HUES64 (cell line): Measurements from ENCODE around the gene COL4A4.

Experiments
- H3K27ac ChIP-seq: 2 replicates; pipeline ENCODE4 v1.7.0; 2013; ENCODE audit warnings: low read depth, low read length, inconsistent platforms
- H3K27me3 ChIP-seq: 2 replicates; pipeline ENCODE4 v1.6.1; 2013; ENCODE audit warnings: mild to moderate bottlenecking, low read length; ENCODE audit not compliant: insufficient read depth
- H3K36me3 ChIP-seq: 2 replicates; pipeline ENCODE4 v1.6.1; 2013; ENCODE audit warnings: mild to moderate bottlenecking, low read length; ENCODE audit not compliant: insufficient read depth
- H3K4me1 ChIP-seq: 2 replicates; pipeline ENCODE4 v1.6.1; 2013; ENCODE audit warnings: mild to moderate bottlenecking, low read length, moderate library complexity; ENCODE audit not compliant: insufficient read depth
- H3K4me3 ChIP-seq: 2 replicates; pipeline ENCODE4 v1.5.1; 2013; ENCODE audit warnings: mild to moderate bottlenecking, low read length, moderate library complexity
- H3K9ac ChIP-seq: 2 replicates; pipeline ENCODE4 v1.6.1; 2013; ENCODE audit warnings: mild to moderate bottlenecking, low read depth, low read length
- H3K9me3 ChIP-seq: 2 replicates; pipeline ENCODE4 v1.6.1; 2013; ENCODE audit warnings: low read depth, low read length; ENCODE audit not compliant: insufficient read depth
- WGBS: fragments of 150-250, 120-280 bp; methylation state at CpG from one replicate; pipeline ENCODE4 v1.1.7; 2013; ENCODE audit warnings: missing lambda C conversion rate; 5-methylcytosine and 5-hydroxymethylcytosine counted together

Gene COL4A4

DNA sequence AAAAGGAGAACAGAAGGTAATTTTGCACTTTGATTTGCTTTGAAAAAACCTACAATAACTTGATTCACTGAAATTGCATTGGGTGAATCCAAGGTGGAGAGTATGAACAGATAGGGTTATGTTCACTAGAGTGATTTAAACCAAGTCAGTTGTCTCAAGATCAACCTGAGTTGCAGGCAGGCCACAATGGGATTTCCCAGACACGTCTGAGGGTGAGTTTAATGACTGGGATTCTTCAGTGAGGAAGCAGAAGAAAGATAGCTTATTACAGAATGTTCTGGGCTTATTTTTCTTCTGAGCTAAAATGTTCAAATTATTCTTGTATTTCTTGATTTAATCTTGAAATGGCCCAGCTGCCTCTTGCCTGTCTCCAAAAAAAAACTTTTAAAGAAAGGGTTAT is 20.1 kb downstream of the COL4A4 start:
- H3K4me1 ChIP-seq: no peaks in the 10 kb centered on the region
- H3K27ac ChIP-seq: no peak overlapping the region
- peaks cover 5% of the 10 kb centered on the region; the same call in 1 of the 2 replicates for H3K9me3 ChIP-seq
- 74% methylated on average over 1 of the region's 1 CpG for WGBS
- no peak overlapping the region for H3K4me3 ChIP-seq
- H3K36me3 ChIP-seq: no peaks in the 10 kb centered on the region
- no peak overlapping the region for H3K9ac ChIP-seq
- H3K27me3 ChIP-seq: no peaks in the 10 kb centered on the region

DNA sequence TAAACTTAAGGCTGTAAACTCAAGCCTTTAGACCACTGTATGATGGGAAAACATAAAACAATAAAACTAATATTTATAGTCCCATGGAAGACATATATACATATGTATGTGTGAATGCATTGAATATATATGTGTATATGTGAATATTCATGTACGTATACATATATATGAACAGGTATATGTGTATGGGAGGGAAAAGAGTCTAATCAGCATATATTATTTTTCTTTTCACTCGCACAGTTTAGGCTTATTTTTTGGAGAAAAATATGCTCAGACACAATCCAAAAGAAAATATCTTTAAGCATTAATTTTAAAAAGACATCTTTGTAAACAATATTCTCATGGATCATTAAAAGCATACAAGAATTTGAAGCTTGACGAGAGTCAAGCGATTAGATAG is 22.7 kb downstream of the COL4A4 start:
- H3K27ac ChIP-seq: no peak overlapping the region
- 92% methylated on average over 2 of the region's 4 CpGs for WGBS

DNA sequence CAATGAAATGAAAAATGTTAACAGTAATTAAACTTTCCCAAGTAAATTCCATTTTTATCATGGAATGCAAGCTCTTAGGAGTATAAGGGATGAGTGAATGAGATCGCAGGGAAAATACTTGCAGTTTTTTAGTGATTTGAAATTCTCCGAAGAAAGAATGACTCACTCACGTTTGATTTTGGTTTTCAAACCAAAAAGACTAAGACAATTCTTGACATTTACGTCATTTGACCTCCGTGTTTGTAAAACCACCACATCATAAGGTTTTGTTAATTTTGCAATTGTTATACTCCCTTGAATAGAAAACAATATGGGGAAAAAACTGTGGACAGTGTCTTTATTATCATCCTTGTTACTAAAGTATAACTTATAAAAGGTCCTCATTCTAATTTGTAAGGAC is 29.4 kb downstream of the COL4A4 start:
- Histone ChIP-seq H3K9me3 (no peaks in the 10 kb centered on the region), H3K4me3 (no peak overlapping the region), H3K27ac (no peak overlapping the region), H3K4me1 (no peaks in the 10 kb centered on the region), H3K9ac (no peak overlapping the region), H3K36me3 (no peaks in the 10 kb centered on the region), H3K27me3 (no peaks in the 10 kb centered on the region)
- 95% methylated on average over 5 of the region's 5 CpGs for WGBS

More for the DNA sequence above, 22.7 kb downstream of the COL4A4 start:
- Histone ChIP-seq H3K9ac (no peak overlapping the region), H3K9me3 (no peaks in the 10 kb centered on the region), H3K27me3 (no peaks in the 10 kb centered on the region), H3K4me1 (no peaks in the 10 kb centered on the region), H3K4me3 (no peak overlapping the region), H3K36me3 (no peaks in the 10 kb centered on the region)

DNA sequence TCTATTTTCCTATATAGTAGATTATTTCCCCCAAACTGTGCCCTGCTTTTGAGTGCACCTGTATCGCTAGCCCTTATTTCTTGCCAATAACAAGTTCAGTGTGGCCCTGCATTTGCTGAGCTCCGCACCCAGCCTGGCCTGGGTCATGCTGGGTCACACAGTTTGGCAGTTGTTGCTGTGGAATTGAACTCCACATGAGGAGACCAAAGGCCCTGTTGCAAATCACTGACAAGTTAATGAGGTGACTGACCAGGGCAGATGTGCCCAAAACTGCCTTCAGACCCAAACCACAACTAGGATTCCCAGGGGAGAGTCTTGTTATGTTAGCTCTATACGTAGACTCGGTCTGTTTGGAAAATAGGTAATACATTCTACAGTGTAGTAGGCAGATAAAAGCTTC is 31.0 kb downstream of the COL4A4 start:
- Histone ChIP-seq H3K9me3 (no peaks in the 10 kb centered on the region), H3K27me3 (no peaks in the 10 kb centered on the region)
- 86% methylated on average over 4 of the region's 4 CpGs for WGBS

GRCh38 chr2:227130636-227131035 is 33.4 kb downstream of the COL4A4 start:
- Histone ChIP-seq H3K36me3 (no peaks in the 10 kb centered on the region), H3K9me3 (no peaks in the 10 kb centered on the region), H3K4me1 (no peaks in the 10 kb centered on the region), H3K27ac (no peak overlapping the region), H3K4me3 (no peak overlapping the region), H3K9ac (no peak overlapping the region), H3K27me3 (no peaks in the 10 kb centered on the region)
- 88% methylated on average over 8 of the region's 8 CpGs for WGBS

More for the DNA sequence above, 31.0 kb downstream of the COL4A4 start:
- Histone ChIP-seq H3K9ac (no peak overlapping the region), H3K36me3 (no peaks in the 10 kb centered on the region), H3K27ac (no peak overlapping the region), H3K4me1 (no peaks in the 10 kb centered on the region), H3K4me3 (no peak overlapping the region)

GRCh38 chr2:227127201-227127600 is 36.8 kb downstream of the COL4A4 start:
- H3K4me3 ChIP-seq: no peak overlapping the region
- H3K9me3 ChIP-seq: no peaks in the 10 kb centered on the region
- H3K27me3 ChIP-seq: no peaks in the 10 kb centered on the region
- H3K27ac ChIP-seq: no peak overlapping the region
- H3K9ac ChIP-seq: no peak overlapping the region
- WGBS: 70% methylated on average over 7 of the region's 8 CpGs
- no peaks in the 10 kb centered on the region for H3K4me1 ChIP-seq
- H3K36me3 ChIP-seq: no peaks in the 10 kb centered on the region

DNA sequence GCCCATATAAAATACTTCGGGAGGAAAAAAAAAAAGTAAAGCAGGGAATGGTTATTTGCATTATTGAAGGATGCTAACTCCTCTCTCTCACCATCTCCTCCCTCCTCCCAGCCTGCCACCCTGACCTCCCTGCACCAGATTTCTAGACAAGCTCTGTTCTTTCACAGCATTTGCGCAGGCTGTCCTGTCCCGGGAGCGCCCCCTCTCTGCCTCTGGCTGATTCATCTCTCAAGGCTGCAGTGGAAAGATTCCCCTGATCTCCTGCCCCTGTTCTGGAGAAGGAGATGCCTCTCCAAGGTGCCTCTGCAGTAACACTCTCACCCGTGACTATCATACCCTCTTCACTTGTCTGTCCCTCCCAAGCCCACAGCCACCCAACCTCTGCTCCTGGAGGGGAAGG is 38.5 kb downstream of the COL4A4 start:
- no peaks in the 10 kb centered on the region for H3K4me1 ChIP-seq
- H3K9me3 ChIP-seq: no peaks in the 10 kb centered on the region
- 78% methylated on average over 4 of the region's 5 CpGs for WGBS
- H3K4me3 ChIP-seq: no peak overlapping the region
- no peak overlapping the region for H3K9ac ChIP-seq
- H3K36me3 ChIP-seq: no peaks in the 10 kb centered on the region
- H3K27me3 ChIP-seq: no peaks in the 10 kb centered on the region
- H3K27ac ChIP-seq: no peak overlapping the region

- H3K36me3 ChIP-seq: no peaks in the 10 kb centered on the region
- WGBS: no CpG with 5 or more reads among the region's 2 CpGs
- H3K9me3 ChIP-seq: no peaks in the 10 kb centered on the region
Observed at GRCh38 chr2:227124811-227125210, 39.2 kb downstream of the COL4A4 start.

GRCh38 chr2:227123697-227124096 is 40.3 kb downstream of the COL4A4 start:
- H3K27ac ChIP-seq: no peak overlapping the region
- WGBS: 95% methylated on average over 4 of the region's 4 CpGs
- H3K9me3 ChIP-seq: no peaks in the 10 kb centered on the region
- no peaks in the 10 kb centered on the region for H3K27me3 ChIP-seq
- H3K4me3 ChIP-seq: no peak overlapping the region
- H3K36me3 ChIP-seq: no peaks in the 10 kb centered on the region
- no peak overlapping the region for H3K9ac ChIP-seq
- no peaks in the 10 kb centered on the region for H3K4me1 ChIP-seq

More at GRCh38 chr2:227124811-227125210, 39.2 kb downstream of the COL4A4 start:
- Histone ChIP-seq H3K27ac (no peak overlapping the region), H3K4me1 (no peaks in the 10 kb centered on the region), H3K27me3 (no peaks in the 10 kb centered on the region), H3K9ac (no peak overlapping the region), H3K4me3 (no peak overlapping the region)

DNA sequence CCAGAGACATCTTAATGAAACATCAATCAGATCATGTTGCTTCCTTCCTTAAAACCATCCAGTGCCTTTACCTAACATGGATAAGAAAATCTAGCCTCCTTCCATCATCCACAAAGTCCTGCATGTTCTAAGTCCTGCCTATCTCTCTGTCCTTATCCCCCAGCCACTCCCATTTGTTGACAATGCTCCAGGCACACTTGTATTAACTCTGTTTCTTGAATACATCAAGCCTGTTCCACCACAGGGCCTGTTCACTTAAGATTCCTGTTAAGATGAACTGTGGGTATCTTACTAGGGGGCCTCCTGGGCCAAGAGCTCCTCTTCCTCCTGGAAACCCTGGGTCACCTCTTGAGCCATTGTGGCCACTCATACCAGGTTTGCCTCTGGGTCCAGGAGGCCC is 45.7 kb downstream of the COL4A4 start:
- H3K4me3 ChIP-seq: no peak overlapping the region
- no peak overlapping the region for H3K27ac ChIP-seq
- no peak overlapping the region for H3K9ac ChIP-seq
- H3K4me1 ChIP-seq: no peaks in the 10 kb centered on the region
- H3K36me3 ChIP-seq: no peaks in the 10 kb centered on the region
- H3K9me3 ChIP-seq: no peaks in the 10 kb centered on the region
- no peaks in the 10 kb centered on the region for H3K27me3 ChIP-seq

DNA sequence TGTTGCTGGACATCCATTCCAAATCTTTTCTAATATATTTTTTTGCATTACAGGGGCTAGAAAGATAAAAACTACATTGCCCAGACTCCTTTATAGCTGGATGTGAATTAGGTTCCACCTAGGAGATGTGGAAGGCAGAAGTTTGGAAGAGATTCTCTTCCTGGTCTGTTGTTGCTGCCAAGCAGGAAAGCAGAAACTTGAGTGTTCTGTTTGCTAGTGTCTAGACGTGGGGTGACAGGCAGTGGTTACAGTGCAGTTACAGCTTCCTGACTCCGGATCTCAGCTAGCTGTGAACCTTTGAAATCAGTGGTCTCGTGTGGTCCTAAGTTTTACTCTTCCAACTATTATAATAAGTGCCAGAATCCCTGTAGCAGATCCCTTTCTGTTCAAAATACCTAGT is 46.2 kb downstream of the COL4A4 start:
- Histone ChIP-seq H3K4me1 (no peaks in the 10 kb centered on the region), H3K36me3 (no peaks in the 10 kb centered on the region), H3K27me3 (no peaks in the 10 kb centered on the region), H3K9ac (no peak overlapping the region), H3K27ac (no peak overlapping the region), H3K9me3 (no peaks in the 10 kb centered on the region), H3K4me3 (no peak overlapping the region)
- 91% methylated on average over 3 of the region's 3 CpGs for whole genome bisulfite sequencing

DNA sequence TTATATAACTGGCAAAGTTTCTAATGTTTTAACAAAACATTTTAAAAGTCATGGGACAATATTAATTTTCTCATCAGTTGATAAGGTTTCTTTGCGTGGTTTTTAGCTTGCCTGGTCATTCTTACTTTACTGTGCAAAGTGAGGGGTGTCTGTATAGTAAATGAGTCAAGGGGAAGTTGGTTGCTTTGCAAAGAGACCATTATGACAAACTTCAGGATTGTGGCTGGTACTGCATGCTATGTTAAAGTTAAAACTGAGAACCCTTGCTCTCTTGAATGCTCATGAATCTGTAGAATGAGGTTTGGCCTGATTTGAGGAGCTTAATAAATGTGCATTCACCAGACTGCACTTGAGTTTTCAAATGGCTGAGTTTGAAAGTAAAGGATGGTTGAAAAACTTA is 47.0 kb downstream of the COL4A4 start:
- no peak overlapping the region for H3K9ac ChIP-seq
- no peaks in the 10 kb centered on the region for H3K9me3 ChIP-seq
- no peak overlapping the region for H3K27ac ChIP-seq
- no peaks in the 10 kb centered on the region for H3K36me3 ChIP-seq
- no peak overlapping the region for H3K4me3 ChIP-seq
- no peaks in the 10 kb centered on the region for H3K27me3 ChIP-seq
- no peaks in the 10 kb centered on the region for H3K4me1 ChIP-seq
- WGBS: 100% methylated on average over 1 of the region's 1 CpG
